ENCODE results near the gene NBEA. TPM values are rescaled to one million over a fixed set of nuclear protein-coding genes. Genes with fewer than 3 reads are reported as not detected.
A peak's percentile ranks its signal among the peaks of the same experiment; 100 is the strongest.
"Not testable (repeated sequence)": the region's sequence is repeated elsewhere in the genome, so short reads cannot be mapped to it uniquely, and the experiment has no call there.

The NBEA gene
- total and polyA plus RNA-seq, 7 donors, result 0.46 to 47.6 (median 38.0) TPM

- Histone ChIP-seq H3K27me3 (no peaks in the 10 kb centered on the region), H3K9me3 (peaks cover 0 to 7% (median 5%) of the 10 kb centered on the region in 4 donors), H3K4me1 (no peaks in the 10 kb centered on the region), H3K36me3 (no peaks in the 10 kb centered on the region), H3K27ac (no peak overlapping the region), H3K4me3 (no peak overlapping the region)
- no peak for DNase-seq
- WGBS, 2 donors, result 95% methylated on average over 12 of the region's 12 CpGs
- intact Hi-C loops (cut with DNase I), result no loop called here
- TF ChIP-seq POLR2A (IDR thresholded peaks at IDR 0.05) (no peak), CTCF (IDR thresholded peaks at IDR 0.05) (no peak), POLR2AphosphoS5 (IDR thresholded peaks at IDR 0.05) (no peak), EP300 (IDR thresholded peaks at IDR 0.05) (no peak)
Observed at GRCh38 chr13:34988330-34988791, 46.3 kb downstream of the NBEA start.

- Histone ChIP-seq H3K9me3 (peaks cover 0 to 5% (median 5%) of the 10 kb centered on the region in 4 donors), H3K4me1 (no peaks in the 10 kb centered on the region), H3K4me3 (no peak overlapping the region), H3K27ac (no peak overlapping the region), H3K36me3 (no peaks in the 10 kb centered on the region), H3K27me3 (no peaks in the 10 kb centered on the region)
- no peak for TF ChIP-seq EP300 (IDR thresholded peaks at IDR 0.05)
- TF ChIP-seq CTCF (IDR thresholded peaks at IDR 0.05), result no peak
- no peak for TF ChIP-seq POLR2A (IDR thresholded peaks at IDR 0.05)
- TF ChIP-seq POLR2AphosphoS5 (IDR thresholded peaks at IDR 0.05), result no peak
- intact Hi-C loops (cut with DNase I), result loop anchor here (1.0 kb wide), 1 partner anchor 7 kb away; no protein-coding TSS in a partner anchor
- DNase-seq, result no peak
- WGBS, 2 donors, result 96% methylated on average over 1 of the region's 1 CpG
Observed at GRCh38 chr13:34990399-34991214, 48.5 kb downstream of the NBEA start.

DNA sequence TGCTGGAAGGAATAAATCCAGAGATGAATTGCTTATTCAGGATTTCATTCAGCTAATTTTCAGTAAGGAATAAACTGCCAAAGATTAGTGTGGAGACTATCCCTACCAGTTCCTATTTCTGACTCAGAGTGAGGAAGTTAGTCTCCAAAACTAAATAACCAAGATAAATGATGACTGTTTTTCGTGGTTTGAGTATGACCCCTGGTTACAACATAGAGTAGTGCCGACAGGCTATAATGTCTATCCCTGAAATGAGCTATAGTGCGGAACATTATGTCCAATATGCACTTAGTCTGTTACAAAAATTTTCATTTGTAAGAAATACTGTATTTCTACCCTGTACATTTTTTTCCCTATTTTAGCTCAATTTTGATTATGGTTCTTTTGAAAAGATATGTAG is 51.4 kb downstream of the NBEA start:
- no peak overlapping the region for H3K4me3 ChIP-seq
- peaks cover 0 to 9% (median 1%) of the 10 kb centered on the region in 4 donors for H3K4me1 ChIP-seq
- peaks cover 0 to 5% (median 4%) of the 10 kb centered on the region in 4 donors for H3K9me3 ChIP-seq
- 83 to 94% methylated on average over 3 of the region's 3 CpGs for WGBS, 2 donors
- no peak overlapping the region for H3K27ac ChIP-seq
- H3K36me3 ChIP-seq, result no peaks in the 10 kb centered on the region
- TF ChIP-seq CTCF (IDR thresholded peaks at IDR 0.05), result no peak
- no peak for TF ChIP-seq EP300 (IDR thresholded peaks at IDR 0.05)
- TF ChIP-seq POLR2A (IDR thresholded peaks at IDR 0.05), result no peak
- no peak for TF ChIP-seq POLR2AphosphoS5 (IDR thresholded peaks at IDR 0.05)
- intact Hi-C loops (cut with DNase I), result no loop called here
- no peaks in the 10 kb centered on the region for H3K27me3 ChIP-seq
- no peak for DNase-seq

DNA sequence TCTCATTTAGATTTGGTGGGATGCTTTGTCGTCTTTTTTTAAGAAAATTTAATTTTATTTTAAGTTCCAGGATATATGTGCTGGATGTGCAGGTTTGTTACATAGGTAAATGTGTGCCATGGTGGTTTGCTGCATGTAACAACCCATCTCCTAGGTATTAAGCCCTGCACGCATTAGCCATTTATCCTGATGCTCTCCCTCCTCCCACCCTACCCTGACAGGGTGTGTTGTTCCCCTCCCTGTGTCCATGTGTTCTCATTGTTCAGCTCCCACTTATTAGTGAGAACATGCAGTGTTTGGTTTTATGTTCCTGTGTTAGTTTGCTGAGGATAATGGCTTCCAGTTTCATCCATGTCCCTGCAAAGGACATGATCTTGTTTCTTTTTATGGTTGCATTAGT is 61.7 kb downstream of the NBEA start:
- intact Hi-C loops (cut with DNase I); H3K4me3 ChIP-seq: not testable (repeated sequence)
- peak overlapping the region in 1 of 4 donors; percentile 36 for H3K27ac ChIP-seq

GRCh38 chr13:35005051-35005450 is 63.0 kb downstream of the NBEA start:
- DNase-seq, result no peak
- Histone ChIP-seq H3K4me1 (peaks cover 0 to 32% (median 20%) of the 10 kb centered on the region in 4 donors), H3K4me3 (no peak overlapping the region), H3K9me3 (no peaks in the 10 kb centered on the region), H3K27ac (peak overlapping the region in 2 of 4 donors; percentile 16 to 33), H3K27me3 (no peaks in the 10 kb centered on the region), H3K36me3 (no peaks in the 10 kb centered on the region)
- 46 to 50% methylated on average over 2 of the region's 2 CpGs for WGBS, 2 donors
- TF ChIP-seq POLR2A (IDR thresholded peaks at IDR 0.05) (no peak), CTCF (IDR thresholded peaks at IDR 0.05) (no peak), POLR2AphosphoS5 (IDR thresholded peaks at IDR 0.05) (no peak), EP300 (IDR thresholded peaks at IDR 0.05) (no peak)
- intact Hi-C loops (cut with DNase I), result no loop called here

More for the DNA sequence above, 61.7 kb downstream of the NBEA start:
- not testable (repeated sequence) for H3K36me3 ChIP-seq, H3K27me3 ChIP-seq, DNase-seq, H3K9me3 ChIP-seq
- WGBS, 2 donors, result 88 to 93% methylated on average over 2 of the region's 2 CpGs
- peaks cover 0 to 27% (median 20%) of the 10 kb centered on the region in 4 donors for H3K4me1 ChIP-seq

Measured in sigmoid colon (tissue), 7 donors.